ENCODE measurements around the gene TMEM35B.
"Not testable (repeated sequence)": the region's sequence is repeated elsewhere in the genome, so short reads cannot be mapped to it uniquely, and the experiment has no call there.

TMEM35B gene

GRCh38 chr1:34976384-34977209 lies 8.6 kb downstream of the TMEM35B start:
- no peak for DNase-seq (ENCODE audit: low read depth in 3 of 3)

- DNase-seq (ENCODE audit: low read depth in 3 of 3): no peak
Observed at GRCh38 chr1:34975771-34976170, 9.4 kb downstream of the TMEM35B start.

GRCh38 chr1:34975338-34975737 lies 9.8 kb downstream of the TMEM35B start:
- DNase-seq (ENCODE audit: low read depth in 3 of 3): no peak

- DNase-seq (ENCODE audit: low read depth in 3 of 3): no peak
Observed at GRCh38 chr1:34974626-34975025, 10.5 kb downstream of the TMEM35B start.

- no peak for DNase-seq (ENCODE audit: low read depth in 3 of 3)
Observed at GRCh38 chr1:34973326-34973725, 11.8 kb downstream of the TMEM35B start.

- no peak for DNase-seq (ENCODE audit: low read depth in 3 of 3)
Observed at GRCh38 chr1:34970829-34971228, 14.3 kb downstream of the TMEM35B start.

GRCh38 chr1:34970220-34970735 lies 14.9 kb downstream of the TMEM35B start:
- DNase-seq (ENCODE audit: low read depth in 3 of 3): no peak

GRCh38 chr1:34968297-34968696 lies 16.9 kb downstream of the TMEM35B start:
- not testable (repeated sequence) for DNase-seq (ENCODE audit: low read depth in 3 of 3)

GRCh38 chr1:34967672-34968071 lies 17.5 kb downstream of the TMEM35B start:
- DNase-seq (ENCODE audit: low read depth in 3 of 3): not testable (repeated sequence)

GRCh38 chr1:34965597-34965996 lies 19.6 kb downstream of the TMEM35B start:
- no peak for DNase-seq (ENCODE audit: low read depth in 3 of 3)

GRCh38 chr1:34950428-34950827 lies 34.7 kb downstream of the TMEM35B start:
- DNase-seq (ENCODE audit: low read depth in 3 of 3): no peak

GRCh38 chr1:34948739-34949138 lies 36.4 kb downstream of the TMEM35B start:
- DNase-seq (ENCODE audit: low read depth in 3 of 3): not testable (repeated sequence)

GRCh38 chr1:34947641-34948314 lies 37.4 kb downstream of the TMEM35B start:
- DNase-seq (ENCODE audit: low read depth in 3 of 3): not testable (repeated sequence)

GRCh38 chr1:34946211-34946610 lies 38.9 kb downstream of the TMEM35B start:
- no peak for DNase-seq (ENCODE audit: low read depth in 3 of 3)

- not testable (repeated sequence) for DNase-seq (ENCODE audit: low read depth in 3 of 3)
Observed at GRCh38 chr1:34941798-34942197, 43.3 kb downstream of the TMEM35B start.

Measured in stimulated activated CD4-positive, alpha-beta T cell treated with anti-CD3 and anti-CD28 coated beads, TNF-alpha, amount 100 ng/mL, for 4 hours (primary cell).